Smooth muscle cell (in vitro differentiated cells): ENCODE measurements around the gene MEN1. TPM values are rescaled to one million over a fixed set of nuclear protein-coding genes. Genes with fewer than 3 reads are reported as not detected.
A peak's percentile ranks its signal among the peaks of the same experiment; 100 is the strongest.

ENCODE experiments used
- DNase-seq: peaks from one replicate; lab custom pipeline; 2025; ENCODE audit not compliant: unreplicated experiment; lab: John Stamatoyannopoulos, UW
- H2AFZ ChIP-seq: fragments of 200-600 bp; sonication (generic); 2 replicates; pipeline ENCODE4 v1.6.0; 2016; ENCODE audit warnings: antibody characterized with exemption, low read depth, mild to moderate bottlenecking
- H3F3A ChIP-seq: fragments of 200-600 bp; sonication (generic); 2 replicates; pipeline ENCODE4 v1.6.0; 2017; ENCODE audit warnings: antibody characterized with exemption, low read depth
- H3K27ac ChIP-seq: fragments of 200-600 bp; sonication (generic); 2 replicates; pipeline ENCODE4 v1.5.1; 2016; ENCODE audit warnings: low read depth, mild to moderate bottlenecking
- H3K27me3 ChIP-seq: fragments of 200-600 bp; sonication (generic); 2 replicates; pipeline ENCODE4 v1.6.1; 2016; ENCODE audit warnings: low read depth, mild to moderate bottlenecking
- H3K36me3 ChIP-seq: fragments of 200-600 bp; sonication (generic); 2 replicates; pipeline ENCODE4 v1.5.1; 2016; ENCODE audit warnings: low read depth
- H3K4me1 ChIP-seq: fragments of 200-600 bp; sonication (generic); 2 replicates; pipeline ENCODE4 v1.5.1; 2016; ENCODE audit warnings: low read depth
- H3K4me2 ChIP-seq: fragments of 200-600 bp; sonication (generic); 2 replicates; pipeline ENCODE4 v1.6.0; 2016; ENCODE audit warnings: mild to moderate bottlenecking
- H3K4me3 ChIP-seq: fragments of 200-600 bp; sonication (generic); 2 replicates; pipeline ENCODE4 v1.5.1; 2016; ENCODE audit warnings: mild to moderate bottlenecking
- H3K79me2 ChIP-seq: fragments of 200-600 bp; sonication (generic); 2 replicates; pipeline ENCODE4 v1.6.0; 2016; ENCODE audit warnings: low read depth, mild to moderate bottlenecking
- H3K9ac ChIP-seq: fragments of 200-600 bp; sonication (generic); 2 replicates; pipeline ENCODE4 v1.6.0; 2016; ENCODE audit warnings: low read depth
- H3K9me3 ChIP-seq: fragments of 200-600 bp; sonication (generic); replicated peaks from 2 replicates; pipeline ENCODE4 v1.5.1; 2016; ENCODE audit warnings: low read depth
- H4K20me1 ChIP-seq: fragments of 200-600 bp; sonication (generic); 2 replicates; pipeline ENCODE4 v1.6.0; 2016; ENCODE audit warnings: low read depth
- WGBS: methylation state at CpG from one replicate; pipeline ENCODE4 v1.1.7; 2016; ENCODE audit warnings: low lambda C conversion rate; 5-methylcytosine and 5-hydroxymethylcytosine counted together
- polyA plus RNA-seq: library from polyadenylated mRNA; unstranded; fragments of >200 nt; fragmentation: Nextera tagmentation; extraction: Ambion mirVana; gene quantifications from 2 replicates; pipeline ENCODE4 v1.2.1, GENCODE V29; 2016
- total RNA-seq: library from RNA; depleted of rRNA; stranded (reverse); fragments of >200 nt; gene quantifications from 2 replicates; pipeline ENCODE4 v1.2.3, GENCODE V29; 2014
- TF ChIP-seq, protein P1 (sequence below): fragments of 200-600 bp; sonication (generic); IDR thresholded peaks from 2 replicates; pipeline ENCODE4 v1.5.1; 2017; ENCODE audit warnings: borderline replicate concordance, mild to moderate bottlenecking, antibody characterized with exemption; ENCODE audit not compliant: insufficient read depth, poor library complexity, severe bottlenecking

The MEN1 gene
- total and polyA plus RNA-seq, 2 experiments from 2014 or later: 11.6 to 37.3 TPM

DNA sequence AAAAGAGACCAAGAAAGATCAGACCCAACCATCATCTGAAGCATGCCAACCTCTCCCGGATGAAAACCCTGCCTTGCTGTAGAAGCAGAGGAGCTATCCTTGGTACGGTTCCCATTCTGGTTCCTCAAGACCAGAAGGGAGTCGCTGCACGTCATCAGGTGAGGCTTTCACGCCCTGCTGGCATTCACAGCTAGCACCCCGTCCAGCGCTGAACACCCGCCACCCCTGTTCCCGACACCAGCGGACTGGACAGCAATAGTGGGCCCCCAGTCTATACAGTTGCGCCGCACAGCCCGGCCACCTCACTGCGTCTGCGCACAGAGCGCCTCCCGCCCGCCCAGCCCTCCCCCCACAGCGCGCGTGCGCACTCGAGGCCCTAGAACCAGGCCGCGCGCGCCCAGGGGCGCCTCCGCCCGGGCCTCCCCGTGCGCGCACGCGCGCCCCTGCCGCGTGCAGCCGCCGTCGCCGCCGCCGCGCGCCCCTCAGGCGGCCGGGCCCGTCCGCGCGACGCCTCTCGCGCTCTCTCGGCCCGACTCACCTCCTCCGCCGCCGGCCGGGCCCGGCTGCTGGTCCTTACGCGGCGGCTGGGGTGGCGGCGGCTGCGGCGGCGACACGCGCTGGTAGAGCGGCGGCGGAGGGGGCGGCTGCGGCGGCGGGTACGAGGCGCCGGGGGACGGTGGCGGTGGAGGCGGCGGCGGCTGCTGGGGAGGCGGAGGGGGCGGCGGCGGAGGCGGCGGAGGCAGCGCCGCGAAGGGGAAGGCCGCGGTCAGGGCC is 32.7 kb downstream of the MEN1 start:
- no peak overlapping the region for H2AFZ ChIP-seq
- under 1% methylated on average over 69 of the region's 98 CpGs for WGBS

DNA sequence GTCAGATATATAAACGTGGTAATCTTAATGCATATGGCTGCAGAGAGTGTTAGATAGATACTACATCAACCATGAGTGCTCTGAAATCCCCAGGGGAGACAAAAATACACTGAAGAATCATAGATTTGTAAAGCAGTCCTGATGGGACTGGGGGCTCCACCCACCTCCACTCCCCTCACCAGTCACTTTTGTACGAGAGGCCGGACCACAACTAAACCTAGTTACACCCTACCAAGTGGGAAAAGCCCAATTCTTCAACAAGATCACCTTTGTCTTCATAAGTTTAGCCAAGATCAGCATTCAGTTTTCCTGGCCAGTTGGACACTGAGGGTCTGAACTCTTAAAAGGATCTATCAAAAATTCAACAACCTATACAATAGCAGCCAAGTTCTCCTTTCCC is 33.5 kb downstream of the MEN1 start:
- H3K4me2 ChIP-seq: peak overlapping the region; percentile 99
- H4K20me1 ChIP-seq: peaks cover 57% of the 10 kb centered on the region
- peaks cover 20% of the 10 kb centered on the region for H3K4me1 ChIP-seq

More for the DNA sequence above, 32.7 kb downstream of the MEN1 start:
- DNase-seq: peak; percentile 66
- Histone ChIP-seq H3K79me2 (peaks cover 50% of the 10 kb centered on the region), H3K4me2 (peak overlapping the region; percentile 99), H3K27me3 (no peaks in the 10 kb centered on the region), H3K9ac (peak overlapping the region; percentile 93), H3K27ac (peak overlapping the region; percentile 96), H3K9me3 (no peaks in the 10 kb centered on the region), H4K20me1 (peaks cover 49% of the 10 kb centered on the region), H3K4me1 (peaks cover 20% of the 10 kb centered on the region), H3K4me3 (peak overlapping the region; percentile 96), H3F3A (peaks cover 30% of the 10 kb centered on the region), H3K36me3 (peaks cover 16% of the 10 kb centered on the region)
- TF ChIP-seq, protein P1, sequence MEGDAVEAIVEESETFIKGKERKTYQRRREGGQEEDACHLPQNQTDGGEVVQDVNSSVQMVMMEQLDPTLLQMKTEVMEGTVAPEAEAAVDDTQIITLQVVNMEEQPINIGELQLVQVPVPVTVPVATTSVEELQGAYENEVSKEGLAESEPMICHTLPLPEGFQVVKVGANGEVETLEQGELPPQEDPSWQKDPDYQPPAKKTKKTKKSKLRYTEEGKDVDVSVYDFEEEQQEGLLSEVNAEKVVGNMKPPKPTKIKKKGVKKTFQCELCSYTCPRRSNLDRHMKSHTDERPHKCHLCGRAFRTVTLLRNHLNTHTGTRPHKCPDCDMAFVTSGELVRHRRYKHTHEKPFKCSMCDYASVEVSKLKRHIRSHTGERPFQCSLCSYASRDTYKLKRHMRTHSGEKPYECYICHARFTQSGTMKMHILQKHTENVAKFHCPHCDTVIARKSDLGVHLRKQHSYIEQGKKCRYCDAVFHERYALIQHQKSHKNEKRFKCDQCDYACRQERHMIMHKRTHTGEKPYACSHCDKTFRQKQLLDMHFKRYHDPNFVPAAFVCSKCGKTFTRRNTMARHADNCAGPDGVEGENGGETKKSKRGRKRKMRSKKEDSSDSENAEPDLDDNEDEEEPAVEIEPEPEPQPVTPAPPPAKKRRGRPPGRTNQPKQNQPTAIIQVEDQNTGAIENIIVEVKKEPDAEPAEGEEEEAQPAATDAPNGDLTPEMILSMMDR: no peak

DNA sequence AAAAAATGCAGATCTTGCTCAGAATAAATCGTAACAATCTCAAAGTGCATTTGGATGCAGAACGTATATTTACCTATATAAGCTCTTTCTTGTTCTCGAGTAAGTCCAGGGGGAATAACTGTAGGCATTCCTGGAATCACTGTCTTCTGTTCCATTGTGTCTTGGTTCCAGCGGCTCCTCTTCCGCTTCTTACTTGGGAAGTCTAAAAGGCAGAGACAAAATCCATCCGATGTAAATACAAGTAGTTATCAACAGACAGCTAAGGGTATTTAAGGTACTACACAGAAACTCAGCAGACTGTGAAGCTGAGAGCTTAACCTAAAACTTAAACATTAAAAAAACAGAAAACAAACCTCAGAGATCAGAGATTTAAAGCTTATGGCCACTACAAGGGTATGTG is 33.9 kb downstream of the MEN1 start:
- H3K9ac ChIP-seq: peak overlapping the region; percentile 80
- peaks cover 62% of the 10 kb centered on the region for H4K20me1 ChIP-seq
- peaks cover 21% of the 10 kb centered on the region for H3K36me3 ChIP-seq
- DNase-seq: no peak
- H3K4me3 ChIP-seq: peak overlapping the region; percentile 86
- H3K4me1 ChIP-seq: peaks cover 20% of the 10 kb centered on the region
- no peak overlapping the region for H2AFZ ChIP-seq
- no peaks in the 10 kb centered on the region for H3K27me3 ChIP-seq
- TF ChIP-seq, protein P1: no peak
- WGBS: 94% methylated on average over 6 of the region's 6 CpGs
- H3K4me2 ChIP-seq: peak overlapping the region; percentile 99
- peaks cover 36% of the 10 kb centered on the region for H3F3A ChIP-seq
- peaks cover 62% of the 10 kb centered on the region for H3K79me2 ChIP-seq
- no peaks in the 10 kb centered on the region for H3K9me3 ChIP-seq
- peak overlapping the region; percentile 52 for H3K27ac ChIP-seq

More for the DNA sequence above, 33.5 kb downstream of the MEN1 start:
- no peak for DNase-seq
- TF ChIP-seq, protein P1: no peak
- Histone ChIP-seq H3K36me3 (peaks cover 16% of the 10 kb centered on the region), H3K27ac (peak overlapping the region; percentile 52), H3K27me3 (no peaks in the 10 kb centered on the region), H3K9me3 (no peaks in the 10 kb centered on the region), H3F3A (peaks cover 32% of the 10 kb centered on the region), H2AFZ (no peak overlapping the region), H3K4me3 (peak overlapping the region; percentile 86), H3K9ac (peak overlapping the region; percentile 80), H3K79me2 (peaks cover 57% of the 10 kb centered on the region)
- 47% methylated on average over 3 of the region's 3 CpGs for WGBS
